ENCODE data around the gene KANSL1. TPM values are rescaled to one million over a fixed set of nuclear protein-coding genes. Genes with fewer than 3 reads are reported as not detected.

KANSL1 gene
- total and polyA plus RNA-seq, 2 experiments from 2014 or later, result 49.0 to 206 TPM

DNA sequence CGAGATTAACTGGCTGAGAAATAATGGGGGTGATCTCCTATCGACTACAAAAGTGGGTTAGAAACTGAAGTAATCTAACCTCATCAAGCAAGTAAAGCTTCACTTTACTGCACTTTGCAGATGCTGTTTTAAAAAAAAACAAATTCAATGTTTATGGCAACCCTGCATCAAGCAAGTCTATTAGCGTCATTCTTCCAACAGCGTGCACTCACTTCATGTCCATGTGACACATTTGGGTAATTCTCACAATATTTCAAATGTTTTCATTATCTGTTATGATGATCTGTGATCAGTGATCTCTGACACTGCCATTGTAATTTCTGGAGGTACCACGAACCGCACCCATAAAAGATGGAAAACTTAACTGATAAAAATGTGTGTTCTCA lies 70.8 kb downstream of the KANSL1 start:
- H3F3A ChIP-seq (replicated peaks; ENCODE audit: low read depth), result no peaks in the 10 kb centered on the region
- peaks cover 99% of the 10 kb centered on the region for H3K79me2 ChIP-seq (replicated peaks; ENCODE audit: insufficient read depth)
- DNase-seq (ENCODE audit: low spot score) (no peak), ATAC-seq (no peak)
- H3K27ac Mint-ChIP-seq, result no peak overlapping the region
- H3K4me2 ChIP-seq, result no peak overlapping the region
- no peaks in the 10 kb centered on the region for H3K27me3 Mint-ChIP-seq (ENCODE audit: insufficient read depth, low read depth, poor library complexity)
- no peak overlapping the region for H3K4me3 ChIP-seq
- peaks cover 65% of the 10 kb centered on the region for H3K4me1 Mint-ChIP-seq
- H3K36me3 Mint-ChIP-seq (ENCODE audit: low read depth), result no peaks in the 10 kb centered on the region
- no peak overlapping the region for H3K27ac ChIP-seq (ENCODE audit: low read depth)
- H3K4me1 ChIP-seq (ENCODE audit: insufficient read depth), result peaks cover 72% of the 10 kb centered on the region
- peaks cover 78% of the 10 kb centered on the region for H4K20me1 ChIP-seq (replicated peaks; ENCODE audit: insufficient read depth)
- H3K36me3 ChIP-seq (ENCODE audit: insufficient read depth), result no peaks in the 10 kb centered on the region
- no peak overlapping the region for H3K4me3 Mint-ChIP-seq
- H2AFZ ChIP-seq, result no peak overlapping the region
- H3K9me3 Mint-ChIP-seq, result no peaks in the 10 kb centered on the region
- TF ChIP-seq, protein P1, sequence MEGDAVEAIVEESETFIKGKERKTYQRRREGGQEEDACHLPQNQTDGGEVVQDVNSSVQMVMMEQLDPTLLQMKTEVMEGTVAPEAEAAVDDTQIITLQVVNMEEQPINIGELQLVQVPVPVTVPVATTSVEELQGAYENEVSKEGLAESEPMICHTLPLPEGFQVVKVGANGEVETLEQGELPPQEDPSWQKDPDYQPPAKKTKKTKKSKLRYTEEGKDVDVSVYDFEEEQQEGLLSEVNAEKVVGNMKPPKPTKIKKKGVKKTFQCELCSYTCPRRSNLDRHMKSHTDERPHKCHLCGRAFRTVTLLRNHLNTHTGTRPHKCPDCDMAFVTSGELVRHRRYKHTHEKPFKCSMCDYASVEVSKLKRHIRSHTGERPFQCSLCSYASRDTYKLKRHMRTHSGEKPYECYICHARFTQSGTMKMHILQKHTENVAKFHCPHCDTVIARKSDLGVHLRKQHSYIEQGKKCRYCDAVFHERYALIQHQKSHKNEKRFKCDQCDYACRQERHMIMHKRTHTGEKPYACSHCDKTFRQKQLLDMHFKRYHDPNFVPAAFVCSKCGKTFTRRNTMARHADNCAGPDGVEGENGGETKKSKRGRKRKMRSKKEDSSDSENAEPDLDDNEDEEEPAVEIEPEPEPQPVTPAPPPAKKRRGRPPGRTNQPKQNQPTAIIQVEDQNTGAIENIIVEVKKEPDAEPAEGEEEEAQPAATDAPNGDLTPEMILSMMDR (conservative IDR thresholded peaks at IDR 0.05; ENCODE audit: low read depth in 2 of 2), result no peak
- TF ChIP-seq, protein P2, sequence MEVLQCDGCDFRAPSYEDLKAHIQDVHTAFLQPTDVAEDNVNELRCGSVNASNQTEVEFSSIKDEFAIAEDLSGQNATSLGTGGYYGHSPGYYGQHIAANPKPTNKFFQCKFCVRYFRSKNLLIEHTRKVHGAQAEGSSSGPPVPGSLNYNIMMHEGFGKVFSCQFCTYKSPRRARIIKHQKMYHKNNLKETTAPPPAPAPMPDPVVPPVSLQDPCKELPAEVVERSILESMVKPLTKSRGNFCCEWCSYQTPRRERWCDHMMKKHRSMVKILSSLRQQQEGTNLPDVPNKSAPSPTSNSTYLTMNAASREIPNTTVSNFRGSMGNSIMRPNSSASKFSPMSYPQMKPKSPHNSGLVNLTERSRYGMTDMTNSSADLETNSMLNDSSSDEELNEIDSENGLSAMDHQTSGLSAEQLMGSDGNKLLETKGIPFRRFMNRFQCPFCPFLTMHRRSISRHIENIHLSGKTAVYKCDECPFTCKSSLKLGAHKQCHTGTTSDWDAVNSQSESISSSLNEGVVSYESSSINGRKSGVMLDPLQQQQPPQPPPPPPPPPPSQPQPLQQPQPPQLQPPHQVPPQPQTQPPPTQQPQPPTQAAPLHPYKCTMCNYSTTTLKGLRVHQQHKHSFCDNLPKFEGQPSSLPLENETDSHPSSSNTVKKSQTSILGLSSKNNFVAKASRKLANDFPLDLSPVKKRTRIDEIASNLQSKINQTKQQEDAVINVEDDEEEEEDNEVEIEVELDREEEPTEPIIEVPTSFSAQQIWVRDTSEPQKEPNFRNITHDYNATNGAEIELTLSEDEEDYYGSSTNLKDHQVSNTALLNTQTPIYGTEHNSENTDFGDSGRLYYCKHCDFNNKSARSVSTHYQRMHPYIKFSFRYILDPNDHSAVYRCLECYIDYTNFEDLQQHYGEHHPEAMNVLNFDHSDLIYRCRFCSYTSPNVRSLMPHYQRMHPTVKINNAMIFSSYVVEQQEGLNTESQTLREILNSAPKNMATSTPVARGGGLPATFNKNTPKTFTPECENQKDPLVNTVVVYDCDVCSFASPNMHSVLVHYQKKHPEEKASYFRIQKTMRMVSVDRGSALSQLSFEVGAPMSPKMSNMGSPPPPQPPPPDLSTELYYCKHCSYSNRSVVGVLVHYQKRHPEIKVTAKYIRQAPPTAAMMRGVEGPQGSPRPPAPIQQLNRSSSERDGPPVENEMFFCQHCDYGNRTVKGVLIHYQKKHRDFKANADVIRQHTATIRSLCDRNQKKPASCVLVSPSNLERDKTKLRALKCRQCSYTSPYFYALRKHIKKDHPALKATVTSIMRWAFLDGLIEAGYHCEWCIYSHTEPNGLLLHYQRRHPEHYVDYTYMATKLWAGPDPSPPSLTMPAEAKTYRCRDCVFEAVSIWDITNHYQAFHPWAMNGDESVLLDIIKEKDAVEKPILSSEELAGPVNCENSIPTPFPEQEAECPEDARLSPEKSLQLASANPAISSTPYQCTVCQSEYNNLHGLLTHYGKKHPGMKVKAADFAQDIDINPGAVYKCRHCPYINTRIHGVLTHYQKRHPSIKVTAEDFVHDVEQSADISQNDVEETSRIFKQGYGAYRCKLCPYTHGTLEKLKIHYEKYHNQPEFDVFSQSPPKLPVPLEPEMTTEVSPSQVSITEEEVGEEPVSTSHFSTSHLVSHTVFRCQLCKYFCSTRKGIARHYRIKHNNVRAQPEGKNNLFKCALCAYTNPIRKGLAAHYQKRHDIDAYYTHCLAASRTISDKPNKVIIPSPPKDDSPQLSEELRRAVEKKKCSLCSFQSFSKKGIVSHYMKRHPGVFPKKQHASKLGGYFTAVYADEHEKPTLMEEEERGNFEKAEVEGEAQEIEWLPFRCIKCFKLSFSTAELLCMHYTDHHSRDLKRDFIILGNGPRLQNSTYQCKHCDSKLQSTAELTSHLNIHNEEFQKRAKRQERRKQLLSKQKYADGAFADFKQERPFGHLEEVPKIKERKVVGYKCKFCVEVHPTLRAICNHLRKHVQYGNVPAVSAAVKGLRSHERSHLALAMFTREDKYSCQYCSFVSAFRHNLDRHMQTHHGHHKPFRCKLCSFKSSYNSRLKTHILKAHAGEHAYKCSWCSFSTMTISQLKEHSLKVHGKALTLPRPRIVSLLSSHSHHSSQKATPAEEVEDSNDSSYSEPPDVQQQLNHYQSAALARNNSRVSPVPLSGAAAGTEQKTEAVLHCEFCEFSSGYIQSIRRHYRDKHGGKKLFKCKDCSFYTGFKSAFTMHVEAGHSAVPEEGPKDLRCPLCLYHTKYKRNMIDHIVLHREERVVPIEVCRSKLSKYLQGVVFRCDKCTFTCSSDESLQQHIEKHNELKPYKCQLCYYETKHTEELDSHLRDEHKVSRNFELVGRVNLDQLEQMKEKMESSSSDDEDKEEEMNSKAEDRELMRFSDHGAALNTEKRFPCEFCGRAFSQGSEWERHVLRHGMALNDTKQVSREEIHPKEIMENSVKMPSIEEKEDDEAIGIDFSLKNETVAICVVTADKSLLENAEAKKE (CRISPR knock-in tag; IDR thresholded peaks at IDR 0.05), result no peak
- TF ChIP-seq EZH2phosphoT487 (IDR thresholded peaks at IDR 0.05; ENCODE audit: unreplicated experiment) (no peak), STAT1 (IDR thresholded peaks at IDR 0.05; ENCODE audit: unreplicated experiment) (no peak), ZNF331 (CRISPR knock-in tag; IDR thresholded peaks at IDR 0.05; ENCODE audit: low read depth) (no peak), POLR2AphosphoS5 (IDR thresholded peaks at IDR 0.05; ENCODE audit: low read depth) (no peak), ZNF114 (CRISPR knock-in tag; IDR thresholded peaks at IDR 0.05) (no peak), JUNB (IDR thresholded peaks at IDR 0.05; ENCODE audit: unreplicated experiment) (no peak)
- TF ChIP-seq, protein P3, sequence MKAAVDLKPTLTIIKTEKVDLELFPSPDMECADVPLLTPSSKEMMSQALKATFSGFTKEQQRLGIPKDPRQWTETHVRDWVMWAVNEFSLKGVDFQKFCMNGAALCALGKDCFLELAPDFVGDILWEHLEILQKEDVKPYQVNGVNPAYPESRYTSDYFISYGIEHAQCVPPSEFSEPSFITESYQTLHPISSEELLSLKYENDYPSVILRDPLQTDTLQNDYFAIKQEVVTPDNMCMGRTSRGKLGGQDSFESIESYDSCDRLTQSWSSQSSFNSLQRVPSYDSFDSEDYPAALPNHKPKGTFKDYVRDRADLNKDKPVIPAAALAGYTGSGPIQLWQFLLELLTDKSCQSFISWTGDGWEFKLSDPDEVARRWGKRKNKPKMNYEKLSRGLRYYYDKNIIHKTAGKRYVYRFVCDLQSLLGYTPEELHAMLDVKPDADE (IDR thresholded peaks at IDR 0.05), result no peak
- TF ChIP-seq, protein P4, sequence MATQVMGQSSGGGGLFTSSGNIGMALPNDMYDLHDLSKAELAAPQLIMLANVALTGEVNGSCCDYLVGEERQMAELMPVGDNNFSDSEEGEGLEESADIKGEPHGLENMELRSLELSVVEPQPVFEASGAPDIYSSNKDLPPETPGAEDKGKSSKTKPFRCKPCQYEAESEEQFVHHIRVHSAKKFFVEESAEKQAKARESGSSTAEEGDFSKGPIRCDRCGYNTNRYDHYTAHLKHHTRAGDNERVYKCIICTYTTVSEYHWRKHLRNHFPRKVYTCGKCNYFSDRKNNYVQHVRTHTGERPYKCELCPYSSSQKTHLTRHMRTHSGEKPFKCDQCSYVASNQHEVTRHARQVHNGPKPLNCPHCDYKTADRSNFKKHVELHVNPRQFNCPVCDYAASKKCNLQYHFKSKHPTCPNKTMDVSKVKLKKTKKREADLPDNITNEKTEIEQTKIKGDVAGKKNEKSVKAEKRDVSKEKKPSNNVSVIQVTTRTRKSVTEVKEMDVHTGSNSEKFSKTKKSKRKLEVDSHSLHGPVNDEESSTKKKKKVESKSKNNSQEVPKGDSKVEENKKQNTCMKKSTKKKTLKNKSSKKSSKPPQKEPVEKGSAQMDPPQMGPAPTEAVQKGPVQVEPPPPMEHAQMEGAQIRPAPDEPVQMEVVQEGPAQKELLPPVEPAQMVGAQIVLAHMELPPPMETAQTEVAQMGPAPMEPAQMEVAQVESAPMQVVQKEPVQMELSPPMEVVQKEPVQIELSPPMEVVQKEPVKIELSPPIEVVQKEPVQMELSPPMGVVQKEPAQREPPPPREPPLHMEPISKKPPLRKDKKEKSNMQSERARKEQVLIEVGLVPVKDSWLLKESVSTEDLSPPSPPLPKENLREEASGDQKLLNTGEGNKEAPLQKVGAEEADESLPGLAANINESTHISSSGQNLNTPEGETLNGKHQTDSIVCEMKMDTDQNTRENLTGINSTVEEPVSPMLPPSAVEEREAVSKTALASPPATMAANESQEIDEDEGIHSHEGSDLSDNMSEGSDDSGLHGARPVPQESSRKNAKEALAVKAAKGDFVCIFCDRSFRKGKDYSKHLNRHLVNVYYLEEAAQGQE (IDR thresholded peaks at IDR 0.05; ENCODE audit: unreplicated experiment), result no peak
- no peaks in the 10 kb centered on the region for H3K27me3 ChIP-seq (ENCODE audit: insufficient read depth)
- no peaks in the 10 kb centered on the region for H3K9me2 ChIP-seq (ENCODE audit: insufficient read depth)
